Measurements from ENCODE around the gene RTTN.

Gene RTTN

DNA sequence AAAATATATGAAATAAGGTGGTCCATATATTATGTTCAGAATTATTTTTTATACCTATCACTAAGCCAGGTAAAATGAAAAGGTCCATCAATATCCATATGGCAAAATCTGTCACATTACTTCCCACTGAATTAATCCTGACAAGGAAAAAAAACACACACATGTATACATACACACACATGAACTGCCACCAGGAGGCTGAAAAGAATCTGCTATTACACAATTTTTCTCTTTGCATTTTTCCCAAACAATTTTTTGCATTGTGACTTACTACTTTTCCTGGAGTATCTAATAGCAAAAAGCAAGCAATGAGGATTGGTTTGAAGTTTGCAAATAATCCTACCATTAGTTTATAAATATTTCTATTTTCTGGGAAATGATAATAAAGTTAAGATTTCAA, 129.6 kb downstream of the RTTN start:
- no peaks in the 10 kb centered on the region for H3K4me1 ChIP-seq (ENCODE audit: control insufficient read depth in 1 of 2, insufficient read depth in 2 of 2, low read length in 2 of 2)
- H3K4me3 ChIP-seq (ENCODE audit: low read depth in 1 of 2, low read length in 2 of 2) = no peak overlapping the region
- H3K27me3 ChIP-seq (ENCODE audit: low read depth, low read length) = no peaks in the 10 kb centered on the region

DNA sequence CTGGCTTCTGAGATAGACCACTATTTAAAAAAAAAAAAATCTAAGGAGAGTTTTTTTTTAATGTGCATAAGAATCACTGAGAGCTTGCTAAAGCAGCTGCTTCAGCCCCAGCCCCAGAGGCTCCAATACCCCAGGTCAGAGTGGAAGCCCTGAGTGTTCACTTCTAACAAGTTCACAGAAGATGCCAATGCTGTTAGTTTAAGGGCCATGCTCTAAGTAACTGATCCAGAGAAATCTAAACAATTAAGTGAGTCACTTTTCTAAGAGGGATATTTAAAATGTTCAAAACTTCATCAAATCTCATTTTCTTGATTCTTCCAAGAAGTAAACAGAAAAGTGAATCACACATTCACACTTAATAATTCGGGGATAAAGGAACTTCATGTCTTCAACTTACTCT, 131.4 kb downstream of the RTTN start:
- Histone ChIP-seq H3K27me3 (ENCODE audit: low read depth, low read length) (no peaks in the 10 kb centered on the region), H3K27ac (ENCODE audit: low read length) (no peak overlapping the region), H3K9me3 (ENCODE audit: control insufficient read depth in 1 of 2, low read length in 2 of 2) (no peaks in the 10 kb centered on the region), H3K4me3 (ENCODE audit: low read depth in 1 of 2, low read length in 2 of 2) (no peak overlapping the region), H3K4me1 (ENCODE audit: control insufficient read depth in 1 of 2, insufficient read depth in 2 of 2, low read length in 2 of 2) (no peaks in the 10 kb centered on the region), H3K36me3 (ENCODE audit: control insufficient read depth in 1 of 2, insufficient read depth in 2 of 2, low read length in 2 of 2) (no peaks in the 10 kb centered on the region)

More for the DNA sequence above, 129.6 kb downstream of the RTTN start:
- H3K36me3 ChIP-seq (ENCODE audit: control insufficient read depth in 1 of 2, insufficient read depth in 2 of 2, low read length in 2 of 2) = no peaks in the 10 kb centered on the region
- no peak overlapping the region for H3K27ac ChIP-seq (ENCODE audit: low read length)
- no peaks in the 10 kb centered on the region for H3K9me3 ChIP-seq (ENCODE audit: control insufficient read depth in 1 of 2, low read length in 2 of 2)

DNA sequence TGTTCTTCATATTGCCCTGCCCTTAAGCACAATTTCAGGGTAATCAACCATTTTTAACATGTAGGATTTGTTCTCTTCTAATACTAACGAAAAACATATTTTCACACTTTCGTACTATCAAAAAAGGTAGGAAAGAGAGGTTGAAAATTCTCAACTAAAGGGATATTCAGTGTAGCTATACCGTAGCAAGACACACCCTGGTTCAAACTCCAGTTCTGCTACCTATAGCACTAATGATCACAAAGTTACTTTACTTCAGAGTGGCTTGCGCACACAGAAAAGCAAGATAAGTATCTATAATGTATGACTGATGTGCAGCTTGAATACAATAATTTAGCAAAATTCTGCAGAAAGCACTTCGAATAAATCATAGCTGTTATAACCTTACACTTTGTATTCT, 132.1 kb downstream of the RTTN start:
- Histone ChIP-seq H3K4me1 (ENCODE audit: control insufficient read depth in 1 of 2, insufficient read depth in 2 of 2, low read length in 2 of 2) (no peaks in the 10 kb centered on the region), H3K27ac (ENCODE audit: low read length) (no peak overlapping the region), H3K36me3 (ENCODE audit: control insufficient read depth in 1 of 2, insufficient read depth in 2 of 2, low read length in 2 of 2) (no peaks in the 10 kb centered on the region), H3K27me3 (ENCODE audit: low read depth, low read length) (no peaks in the 10 kb centered on the region), H3K4me3 (ENCODE audit: low read depth in 1 of 2, low read length in 2 of 2) (no peak overlapping the region), H3K9me3 (ENCODE audit: control insufficient read depth in 1 of 2, low read length in 2 of 2) (no peaks in the 10 kb centered on the region)

DNA sequence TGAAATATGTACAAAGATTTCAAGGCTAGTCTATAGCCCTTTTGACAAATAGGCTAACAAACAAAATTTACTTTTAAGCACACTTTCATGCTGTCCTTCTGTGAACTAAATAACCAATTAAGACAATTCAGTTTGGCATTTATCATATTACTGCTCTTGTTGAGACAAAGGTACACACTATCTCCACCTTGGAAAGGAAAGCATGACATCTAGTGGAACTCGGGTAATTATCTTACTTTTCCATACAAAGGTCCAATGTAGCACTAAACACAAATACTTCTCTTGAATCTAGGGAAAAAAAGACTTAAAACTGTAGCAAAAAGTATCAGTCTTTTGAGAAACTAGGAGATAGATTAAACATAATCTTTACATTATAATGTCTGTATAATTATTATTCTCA, 132.8 kb downstream of the RTTN start:
- Histone ChIP-seq H3K9me3 (ENCODE audit: control insufficient read depth in 1 of 2, low read length in 2 of 2) (no peaks in the 10 kb centered on the region), H3K4me1 (ENCODE audit: control insufficient read depth in 1 of 2, insufficient read depth in 2 of 2, low read length in 2 of 2) (no peaks in the 10 kb centered on the region), H3K27ac (ENCODE audit: low read length) (no peak overlapping the region), H3K27me3 (ENCODE audit: low read depth, low read length) (no peaks in the 10 kb centered on the region), H3K4me3 (ENCODE audit: low read depth in 1 of 2, low read length in 2 of 2) (no peak overlapping the region), H3K36me3 (ENCODE audit: control insufficient read depth in 1 of 2, insufficient read depth in 2 of 2, low read length in 2 of 2) (no peaks in the 10 kb centered on the region)

GRCh38 chr18:70069965-70070364, 135.5 kb downstream of the RTTN start:
- no peaks in the 10 kb centered on the region for H3K4me1 ChIP-seq (ENCODE audit: control insufficient read depth in 1 of 2, insufficient read depth in 2 of 2, low read length in 2 of 2)
- H3K9me3 ChIP-seq (ENCODE audit: control insufficient read depth in 1 of 2, low read length in 2 of 2) = no peaks in the 10 kb centered on the region
- no peaks in the 10 kb centered on the region for H3K27me3 ChIP-seq (ENCODE audit: low read depth, low read length)
- H3K4me3 ChIP-seq (ENCODE audit: low read depth in 1 of 2, low read length in 2 of 2) = no peak overlapping the region
- H3K36me3 ChIP-seq (ENCODE audit: control insufficient read depth in 1 of 2, insufficient read depth in 2 of 2, low read length in 2 of 2) = no peaks in the 10 kb centered on the region
- H3K27ac ChIP-seq (ENCODE audit: low read length) = no peak overlapping the region

DNA sequence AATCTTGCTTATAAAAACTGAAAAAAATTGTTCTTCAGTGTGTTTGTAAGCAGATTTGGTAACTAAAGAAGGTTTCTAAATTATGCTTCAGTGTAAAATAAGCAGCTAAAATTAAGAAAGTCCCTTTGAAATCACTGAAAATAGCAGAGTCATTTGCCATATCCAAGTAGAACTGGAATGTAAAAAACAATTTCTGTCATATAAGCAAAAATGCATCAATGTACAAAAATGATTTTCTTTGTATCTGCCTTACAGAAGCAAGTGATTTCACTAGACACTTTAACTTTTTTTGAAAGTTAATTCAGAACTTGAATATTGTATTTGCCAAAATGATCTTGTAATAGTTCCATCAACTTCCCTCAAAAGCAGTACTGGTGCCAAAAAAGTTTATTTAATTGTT, 136.1 kb downstream of the RTTN start:
- H3K27me3 ChIP-seq (ENCODE audit: low read depth, low read length) = no peaks in the 10 kb centered on the region

DNA sequence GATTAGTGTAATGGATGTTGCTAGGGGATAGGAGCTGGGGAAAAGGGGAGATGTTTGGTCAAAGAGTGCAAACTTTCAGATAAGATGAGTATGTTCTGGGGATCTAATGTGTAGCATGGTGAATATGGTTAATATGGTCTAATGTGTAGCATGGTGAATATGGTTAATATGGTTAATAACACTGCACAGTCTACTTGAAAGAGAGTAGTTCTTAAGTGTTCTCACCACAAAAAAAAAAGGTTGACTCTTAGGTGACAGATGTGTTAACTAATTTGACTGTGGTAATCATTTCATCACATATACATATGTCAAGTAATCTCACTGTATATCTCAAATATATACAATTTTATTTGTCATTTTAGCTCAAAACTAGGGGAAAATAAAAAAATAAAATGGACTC, 136.5 kb downstream of the RTTN start:
- Histone ChIP-seq H3K4me1 (ENCODE audit: control insufficient read depth in 1 of 2, insufficient read depth in 2 of 2, low read length in 2 of 2) (no peaks in the 10 kb centered on the region), H3K9me3 (ENCODE audit: control insufficient read depth in 1 of 2, low read length in 2 of 2) (no peaks in the 10 kb centered on the region), H3K27me3 (ENCODE audit: low read depth, low read length) (no peaks in the 10 kb centered on the region), H3K4me3 (ENCODE audit: low read depth in 1 of 2, low read length in 2 of 2) (no peak overlapping the region), H3K27ac (ENCODE audit: low read length) (no peak overlapping the region), H3K36me3 (ENCODE audit: control insufficient read depth in 1 of 2, insufficient read depth in 2 of 2, low read length in 2 of 2) (no peaks in the 10 kb centered on the region)

More for the DNA sequence above, 136.1 kb downstream of the RTTN start:
- Histone ChIP-seq H3K27ac (ENCODE audit: low read length) (no peak overlapping the region), H3K4me1 (ENCODE audit: control insufficient read depth in 1 of 2, insufficient read depth in 2 of 2, low read length in 2 of 2) (no peaks in the 10 kb centered on the region), H3K36me3 (ENCODE audit: control insufficient read depth in 1 of 2, insufficient read depth in 2 of 2, low read length in 2 of 2) (no peaks in the 10 kb centered on the region), H3K4me3 (ENCODE audit: low read depth in 1 of 2, low read length in 2 of 2) (no peak overlapping the region), H3K9me3 (ENCODE audit: control insufficient read depth in 1 of 2, low read length in 2 of 2) (no peaks in the 10 kb centered on the region)

DNA sequence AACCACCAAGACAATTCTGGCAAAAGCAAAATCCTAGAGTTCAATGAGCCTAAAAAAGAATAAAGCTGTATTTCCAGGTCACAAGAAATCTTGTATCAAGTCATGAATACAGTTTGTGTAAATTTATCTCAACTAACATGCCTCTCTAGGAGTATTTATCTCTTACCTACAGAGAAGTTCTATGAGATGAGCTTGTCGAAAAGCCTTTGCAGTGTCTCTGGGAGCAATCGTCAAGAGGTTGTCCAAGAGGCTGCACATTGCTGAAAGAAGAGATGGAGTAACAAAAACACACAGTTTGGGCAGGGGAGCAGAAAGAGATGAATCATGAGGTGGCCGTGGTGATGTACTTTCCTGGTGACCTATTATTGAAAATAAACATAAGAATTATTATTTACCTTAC, 145.8 kb downstream of the RTTN start:
- Histone ChIP-seq H3K27ac (ENCODE audit: low read length) (no peak overlapping the region), H3K27me3 (ENCODE audit: low read depth, low read length) (no peaks in the 10 kb centered on the region), H3K4me1 (ENCODE audit: control insufficient read depth in 1 of 2, insufficient read depth in 2 of 2, low read length in 2 of 2) (no peaks in the 10 kb centered on the region), H3K9me3 (ENCODE audit: control insufficient read depth in 1 of 2, low read length in 2 of 2) (no peaks in the 10 kb centered on the region), H3K4me3 (ENCODE audit: low read depth in 1 of 2, low read length in 2 of 2) (no peak overlapping the region), H3K36me3 (ENCODE audit: control insufficient read depth in 1 of 2, insufficient read depth in 2 of 2, low read length in 2 of 2) (peaks cover 5 to 6% of the 10 kb centered on the region in 2 donors)

DNA sequence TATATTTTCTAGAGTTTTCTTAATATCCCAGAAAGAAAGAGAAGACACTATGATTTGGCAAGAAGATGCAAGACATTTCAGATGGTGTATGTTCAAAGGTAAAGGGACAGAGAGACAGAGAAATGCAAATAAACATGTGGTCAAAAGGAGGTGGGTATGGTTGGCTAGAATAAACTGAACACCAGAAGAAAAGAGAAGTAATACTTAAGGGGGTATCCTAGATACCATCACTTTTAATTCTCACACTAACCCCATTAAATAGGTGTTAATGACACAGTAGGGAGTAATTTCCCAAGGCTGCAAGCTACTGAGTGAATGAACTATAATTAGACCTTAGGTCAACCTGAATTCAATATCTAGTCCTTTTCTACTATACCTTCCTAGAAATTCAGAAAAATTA, 146.6 kb downstream of the RTTN start:
- no peak overlapping the region for H3K4me3 ChIP-seq (ENCODE audit: low read depth in 1 of 2, low read length in 2 of 2)
- H3K27me3 ChIP-seq (ENCODE audit: low read depth, low read length) = no peaks in the 10 kb centered on the region
- no peak overlapping the region for H3K27ac ChIP-seq (ENCODE audit: low read length)
- H3K4me1 ChIP-seq (ENCODE audit: control insufficient read depth in 1 of 2, insufficient read depth in 2 of 2, low read length in 2 of 2) = no peaks in the 10 kb centered on the region
- peaks cover 8 to 9% of the 10 kb centered on the region in 2 donors for H3K36me3 ChIP-seq (ENCODE audit: control insufficient read depth in 1 of 2, insufficient read depth in 2 of 2, low read length in 2 of 2)
- H3K9me3 ChIP-seq (ENCODE audit: control insufficient read depth in 1 of 2, low read length in 2 of 2) = no peaks in the 10 kb centered on the region

DNA sequence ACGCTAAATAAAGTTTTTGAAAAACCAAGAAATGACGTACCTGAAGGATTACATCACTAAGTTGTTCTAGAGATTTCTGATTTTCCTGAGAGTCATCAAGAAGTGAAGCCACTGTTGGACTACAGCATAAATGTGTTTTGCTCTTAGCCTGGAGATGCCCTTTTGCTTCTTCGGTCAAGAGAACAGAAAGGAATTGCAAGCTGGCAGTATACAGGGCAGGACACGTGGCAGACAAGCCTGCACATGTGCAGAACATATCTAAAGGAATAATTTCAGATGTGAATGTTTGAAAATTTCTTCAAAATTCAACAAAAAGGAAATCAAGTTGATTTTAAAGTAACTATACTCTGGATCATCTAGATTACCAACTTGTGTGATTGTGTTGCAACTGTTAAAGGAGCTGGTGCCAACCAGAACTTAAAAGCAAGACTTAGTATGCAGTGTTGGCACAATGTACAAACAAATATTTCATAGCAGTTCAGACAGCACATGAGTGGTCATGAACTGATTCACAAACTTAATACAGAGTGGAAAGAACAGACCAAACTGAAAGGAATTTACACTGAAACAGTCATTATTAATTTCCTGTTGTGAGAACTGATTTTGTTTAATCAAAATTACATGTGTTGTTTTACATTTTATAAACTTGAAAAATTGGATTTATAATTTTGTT, 157.4 kb downstream of the RTTN start:
- H3K4me3 ChIP-seq (ENCODE audit: low read depth in 1 of 2, low read length in 2 of 2) = no peak overlapping the region
- H3K36me3 ChIP-seq (ENCODE audit: control insufficient read depth in 1 of 2, insufficient read depth in 2 of 2, low read length in 2 of 2) = peaks cover 3 to 27% of the 10 kb centered on the region in 2 donors
- H3K27ac ChIP-seq (ENCODE audit: low read length) = no peak overlapping the region
- no peaks in the 10 kb centered on the region for H3K9me3 ChIP-seq (ENCODE audit: control insufficient read depth in 1 of 2, low read length in 2 of 2)
- no peaks in the 10 kb centered on the region for H3K4me1 ChIP-seq (ENCODE audit: control insufficient read depth in 1 of 2, insufficient read depth in 2 of 2, low read length in 2 of 2)
- H3K27me3 ChIP-seq (ENCODE audit: low read depth, low read length) = no peaks in the 10 kb centered on the region

GRCh38 chr18:70046796-70047195, 158.7 kb downstream of the RTTN start:
- H3K4me1 ChIP-seq (ENCODE audit: control insufficient read depth in 1 of 2, insufficient read depth in 2 of 2, low read length in 2 of 2) = no peaks in the 10 kb centered on the region
- no peaks in the 10 kb centered on the region for H3K9me3 ChIP-seq (ENCODE audit: control insufficient read depth in 1 of 2, low read length in 2 of 2)
- peaks cover 0 to 24% of the 10 kb centered on the region in 2 donors for H3K36me3 ChIP-seq (ENCODE audit: control insufficient read depth in 1 of 2, insufficient read depth in 2 of 2, low read length in 2 of 2)
- no peak overlapping the region for H3K27ac ChIP-seq (ENCODE audit: low read length)
- H3K4me3 ChIP-seq (ENCODE audit: low read depth in 1 of 2, low read length in 2 of 2) = no peak overlapping the region
- H3K27me3 ChIP-seq (ENCODE audit: low read depth, low read length) = no peaks in the 10 kb centered on the region

GRCh38 chr18:70046207-70046606, 159.3 kb downstream of the RTTN start:
- Histone ChIP-seq H3K27me3 (ENCODE audit: low read depth, low read length) (no peaks in the 10 kb centered on the region), H3K4me3 (ENCODE audit: low read depth in 1 of 2, low read length in 2 of 2) (no peak overlapping the region), H3K9me3 (ENCODE audit: control insufficient read depth in 1 of 2, low read length in 2 of 2) (no peaks in the 10 kb centered on the region), H3K4me1 (ENCODE audit: control insufficient read depth in 1 of 2, insufficient read depth in 2 of 2, low read length in 2 of 2) (no peaks in the 10 kb centered on the region), H3K36me3 (ENCODE audit: control insufficient read depth in 1 of 2, insufficient read depth in 2 of 2, low read length in 2 of 2) (peaks cover 0 to 18% of the 10 kb centered on the region in 2 donors), H3K27ac (ENCODE audit: low read length) (no peak overlapping the region)

Data from muscle layer of duodenum (tissue), 2 donors.